ENCODE data around the gene LAMA1. TPM values are rescaled to one million over a fixed set of nuclear protein-coding genes. Genes with fewer than 3 reads are reported as not detected.

The LAMA1 gene
- total RNA-seq, 1 donor from 2014 or later = 0.65 TPM

- TF ChIP-seq, protein P1, sequence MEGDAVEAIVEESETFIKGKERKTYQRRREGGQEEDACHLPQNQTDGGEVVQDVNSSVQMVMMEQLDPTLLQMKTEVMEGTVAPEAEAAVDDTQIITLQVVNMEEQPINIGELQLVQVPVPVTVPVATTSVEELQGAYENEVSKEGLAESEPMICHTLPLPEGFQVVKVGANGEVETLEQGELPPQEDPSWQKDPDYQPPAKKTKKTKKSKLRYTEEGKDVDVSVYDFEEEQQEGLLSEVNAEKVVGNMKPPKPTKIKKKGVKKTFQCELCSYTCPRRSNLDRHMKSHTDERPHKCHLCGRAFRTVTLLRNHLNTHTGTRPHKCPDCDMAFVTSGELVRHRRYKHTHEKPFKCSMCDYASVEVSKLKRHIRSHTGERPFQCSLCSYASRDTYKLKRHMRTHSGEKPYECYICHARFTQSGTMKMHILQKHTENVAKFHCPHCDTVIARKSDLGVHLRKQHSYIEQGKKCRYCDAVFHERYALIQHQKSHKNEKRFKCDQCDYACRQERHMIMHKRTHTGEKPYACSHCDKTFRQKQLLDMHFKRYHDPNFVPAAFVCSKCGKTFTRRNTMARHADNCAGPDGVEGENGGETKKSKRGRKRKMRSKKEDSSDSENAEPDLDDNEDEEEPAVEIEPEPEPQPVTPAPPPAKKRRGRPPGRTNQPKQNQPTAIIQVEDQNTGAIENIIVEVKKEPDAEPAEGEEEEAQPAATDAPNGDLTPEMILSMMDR (IDR thresholded peaks at IDR 0.05) = no peak
- H3K27me3 ChIP-seq (ENCODE audit: low read depth) = no peaks in the 10 kb centered on the region
- H3K27ac ChIP-seq = no peak overlapping the region
- ATAC-seq = no peak
- intact Hi-C loops (cut with DNase I) = no loop called here
- H3K4me1 ChIP-seq = no peaks in the 10 kb centered on the region
- no peaks in the 10 kb centered on the region for H3K36me3 ChIP-seq
- no peak overlapping the region for H3K4me3 ChIP-seq
- no peaks in the 10 kb centered on the region for H3K9me3 ChIP-seq
- DNase-seq = no peak
These were observed 142.5 kb downstream of the LAMA1 start for GRCh38 chr18:6975084-6975483.

GRCh38 chr18:6971823-6972478 lies 145.6 kb downstream of the LAMA1 start:
- Histone ChIP-seq H3K27ac (no peak overlapping the region), H3K9me3 (no peaks in the 10 kb centered on the region), H3K27me3 (ENCODE audit: low read depth) (no peaks in the 10 kb centered on the region), H3K4me1 (no peaks in the 10 kb centered on the region), H3K36me3 (no peaks in the 10 kb centered on the region), H3K4me3 (no peak overlapping the region)
- ATAC-seq = no peak
- intact Hi-C loops (cut with DNase I) = no loop called here
- TF ChIP-seq, protein P1 (IDR thresholded peaks at IDR 0.05) = no peak
- DNase-seq = no peak

DNA sequence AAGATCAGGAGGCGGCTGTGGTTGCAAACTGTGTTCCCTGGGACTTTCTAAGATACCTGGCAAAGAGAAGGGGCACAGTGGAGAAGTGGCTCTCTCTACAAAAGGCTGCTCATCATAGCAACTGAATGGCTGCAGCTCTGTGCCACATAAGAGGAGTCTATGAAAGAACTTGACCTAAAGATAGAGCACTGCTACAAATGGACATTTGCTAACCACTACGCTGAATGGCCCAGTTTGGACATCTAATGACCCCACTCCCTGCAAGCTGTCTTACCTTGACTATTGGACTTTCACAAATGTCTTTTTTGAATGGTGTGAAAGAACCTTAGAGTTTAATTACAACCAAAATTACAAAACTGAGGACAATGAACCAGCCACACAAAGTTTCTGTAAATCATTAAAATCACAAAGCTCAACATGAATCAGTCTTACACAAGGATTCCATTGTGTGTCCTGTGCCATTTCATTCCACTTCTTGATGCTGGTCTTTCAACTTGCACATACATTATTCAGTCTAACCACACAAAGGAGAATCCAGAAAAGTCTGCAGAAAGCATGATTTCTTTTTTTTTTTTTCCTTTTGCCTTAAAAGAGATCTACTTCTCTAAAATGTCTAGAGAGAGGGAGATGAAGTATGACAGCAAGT lies 154.0 kb downstream of the LAMA1 start:
- H3K36me3 ChIP-seq = no peaks in the 10 kb centered on the region
- intact Hi-C loops (cut with DNase I) = no loop called here
- H3K9me3 ChIP-seq = no peaks in the 10 kb centered on the region
- H3K27me3 ChIP-seq (ENCODE audit: low read depth) = no peaks in the 10 kb centered on the region
- no peak overlapping the region for H3K4me3 ChIP-seq
- no peak for DNase-seq
- H3K4me1 ChIP-seq = no peaks in the 10 kb centered on the region
- TF ChIP-seq, protein P1 (IDR thresholded peaks at IDR 0.05) = no peak
- no peak for ATAC-seq
- H3K27ac ChIP-seq = no peak overlapping the region

GRCh38 chr18:6962571-6963451 lies 154.8 kb downstream of the LAMA1 start:
- H3K4me3 ChIP-seq = no peak overlapping the region
- H3K9me3 ChIP-seq = no peaks in the 10 kb centered on the region
- no peak for ATAC-seq
- H3K27me3 ChIP-seq (ENCODE audit: low read depth) = no peaks in the 10 kb centered on the region
- no peak overlapping the region for H3K27ac ChIP-seq
- intact Hi-C loops (cut with DNase I) = no loop called here
- no peaks in the 10 kb centered on the region for H3K36me3 ChIP-seq
- TF ChIP-seq, protein P1 (IDR thresholded peaks at IDR 0.05) = no peak
- DNase-seq = no peak
- no peaks in the 10 kb centered on the region for H3K4me1 ChIP-seq

GRCh38 chr18:6961331-6961730 lies 156.3 kb downstream of the LAMA1 start:
- no peak for ATAC-seq

More at GRCh38 chr18:6961331-6961730, 156.3 kb downstream of the LAMA1 start:
- intact Hi-C loops (cut with DNase I) = no loop called here
- TF ChIP-seq, protein P1 (IDR thresholded peaks at IDR 0.05) = no peak
- Histone ChIP-seq H3K27me3 (ENCODE audit: low read depth) (no peaks in the 10 kb centered on the region), H3K9me3 (no peaks in the 10 kb centered on the region), H3K36me3 (no peaks in the 10 kb centered on the region), H3K27ac (no peak overlapping the region), H3K4me3 (no peak overlapping the region), H3K4me1 (no peaks in the 10 kb centered on the region)
- no peak for DNase-seq
